Vein endothelial cell (primary cell): ENCODE data around the gene ZFPM1. TPM values are rescaled to one million over a fixed set of nuclear protein-coding genes. Genes with fewer than 3 reads are reported as not detected.

ENCODE experiments used
- small RNA-seq: library from RNA; depleted of rRNA; stranded (forward); fragments of <200 nt; gene quantifications from one replicate; pipeline ENCODE3, GENCODE V24; 2012
- total RNA-seq: library from RNA; depleted of rRNA; stranded (reverse); fragments of >200 nt; gene quantifications from 2 replicates; pipeline ENCODE4 v1.2.3, GENCODE V29; 2012

The ZFPM1 gene
- total RNA-seq, result 2.2 and 3.3 TPM in 2 replicates

DNA sequence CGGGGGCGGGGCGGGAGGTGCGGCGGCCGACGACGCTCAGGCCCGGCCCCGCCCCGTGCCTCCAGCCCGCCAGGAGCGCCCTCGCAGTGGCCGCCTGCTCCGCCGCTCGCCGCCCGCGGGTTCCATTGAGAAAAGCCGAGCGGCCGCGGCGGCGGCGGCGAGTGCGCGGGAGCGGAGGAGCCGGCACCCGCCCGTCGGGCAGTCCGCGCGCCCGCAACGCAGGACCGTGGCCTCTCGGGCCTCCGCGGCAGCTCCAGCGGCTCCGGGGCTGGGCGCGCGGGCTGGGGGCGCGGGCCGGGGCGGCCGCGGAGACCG is at the start of gene ZFPM1:
TSS of gene ZFPM1 (plus strand) at position 64 of the 315 bp plus-strand sequence. CDS start 359 bp downstream, outside the sequence.

GRCh38 chr16:88569985-88570690 is 117.1 kb downstream of the ZFPM1 start, which contains the start of gene ZC3H18:
Gene ZC3H18 (plus strand): TSS chr16:88570403. CDS start chr16:88577124, 6,721 bp downstream.

Small RNA genes within 50 kb of the gene (small RNA-seq; reads per million reads assigned to genes)
- gene MIR5189, result 0.11 reads per million

Other genes with a start within 250 kb of the ZFPM1 start
- 4.2 and 5.8 TPM in 2 replicates for gene ZNF469, start 70.3 kb upstream of the ZFPM1 start, total RNA-seq
- gene ZC3H18, start 117.1 kb downstream of the ZFPM1 start, total RNA-seq, result 15.7 and 16.3 TPM in 2 replicates
- gene IL17C, start 185.3 kb downstream of the ZFPM1 start, total RNA-seq, result 0.10 and 0.33 TPM in 2 replicates
- gene CYBA, start 197.8 kb downstream of the ZFPM1 start, total RNA-seq, result 124 and 270 TPM in 2 replicates
- 36.3 and 50.8 TPM in 2 replicates for gene MVD, start 209.8 kb downstream of the ZFPM1 start, total RNA-seq
- 0.19 and 0.33 TPM in 2 replicates for gene SNAI3, start 233.2 kb downstream of the ZFPM1 start, total RNA-seq